ENCODE results near the gene CDIPT. TPM values are rescaled to one million over a fixed set of nuclear protein-coding genes. Genes with fewer than 3 reads are reported as not detected.
A peak's percentile ranks its signal among the peaks of the same experiment; 100 is the strongest.

The CDIPT gene
- total and polyA plus RNA-seq, 4 donors = 60.9 to 98.0 (median 72.4) TPM

DNA sequence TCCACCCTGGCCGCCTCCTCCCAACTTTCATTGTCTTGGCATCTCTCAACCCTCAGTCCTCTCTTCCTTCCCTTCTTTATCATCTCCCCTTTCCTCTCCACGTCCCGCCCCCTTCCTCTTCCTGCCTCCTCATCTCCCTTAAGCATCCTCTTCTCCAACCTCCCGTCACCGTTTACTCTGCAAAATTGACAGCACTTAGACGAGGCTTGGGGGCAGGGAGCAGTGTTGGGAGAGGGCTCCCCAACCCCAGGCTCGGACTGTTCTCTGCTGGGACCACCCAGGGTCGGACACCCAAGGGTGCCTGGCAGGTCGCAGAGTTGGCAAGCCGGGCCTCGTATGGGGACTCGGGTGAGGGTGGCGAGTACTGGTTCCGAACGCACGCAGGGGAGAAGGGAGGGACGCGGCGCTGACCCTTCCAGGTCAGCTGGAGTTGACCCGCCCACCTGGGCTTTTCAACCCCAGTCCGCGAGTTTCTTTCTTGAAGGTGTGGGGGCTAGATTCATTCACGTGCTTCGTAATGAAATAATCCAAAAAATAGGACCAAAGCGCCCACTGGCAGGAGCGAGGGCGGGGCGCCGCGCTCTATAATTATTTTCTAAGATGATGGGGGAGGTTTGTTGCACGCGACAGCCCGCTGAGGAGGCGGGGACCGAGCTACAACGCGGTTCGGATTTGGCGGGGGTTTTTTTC lies 47.8 kb downstream of the CDIPT start:
- no peaks in the 10 kb centered on the region for H3K9me3 ChIP-seq (ENCODE audit: control insufficient read depth, low read length)
- H3K27me3 ChIP-seq (ENCODE audit: control insufficient read depth in 1 of 2, insufficient read depth in 2 of 2, low read length in 1 of 2) = no peaks in the 10 kb centered on the region
- no peaks in the 10 kb centered on the region for H3K4me1 ChIP-seq (ENCODE audit: control insufficient read depth in 1 of 2, insufficient read depth in 2 of 2, low read length in 2 of 2)
- DNase-seq (peak in 1 of 2 donors; percentile 66), ATAC-seq (ENCODE audit: low FRiP score) (no peak)
- H3K27ac ChIP-seq (ENCODE audit: low read depth in 1 of 2, low read length in 2 of 2) = peak overlapping the region in 1 of 2 donors; percentile 79
- no peaks in the 10 kb centered on the region for H3K36me3 ChIP-seq (ENCODE audit: control insufficient read depth in 1 of 2, insufficient read depth in 2 of 2, low read length in 1 of 2)
- intact Hi-C loops (cut with DNase I) = loop anchor here (5.0 to 10.0 kb wide), 3 partner anchors 47 to 950 kb away; partner anchors contain the start of genes CDIPT (in 1 of the 2), CFAP119 (in 1 of the 2), HIRIP3 (in 1 of the 2) and INO80E (in 1 of the 2)
- peak overlapping the region in 1 of 2 donors; percentile 24 for H3K4me3 ChIP-seq (ENCODE audit: low read length in 2 of 2)
- WGBS, 2 donors = 4 to 5% methylated on average over 39 of the region's 39 CpGs

DNA sequence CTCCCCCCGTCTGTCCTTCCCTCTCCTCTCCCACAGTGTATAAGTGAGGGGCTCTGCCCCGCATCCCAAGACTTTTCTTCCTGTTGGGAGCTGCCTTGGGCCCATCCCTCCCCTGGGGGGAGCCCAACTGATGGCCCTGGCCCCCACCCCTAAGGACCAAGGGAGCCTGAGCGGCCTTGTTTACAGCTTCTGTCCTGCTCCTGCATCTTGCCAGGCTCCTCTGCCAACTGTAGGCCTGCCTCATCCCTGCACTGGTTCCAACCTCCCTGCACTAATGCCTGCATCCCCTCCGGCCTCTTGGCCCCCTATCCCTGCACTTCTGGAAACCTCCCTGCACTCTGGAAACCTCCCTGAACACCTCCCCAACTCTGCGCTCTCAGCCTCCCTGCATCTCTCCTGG lies 48.4 kb downstream of the CDIPT start:
- no peaks in the 10 kb centered on the region for H3K9me3 ChIP-seq (ENCODE audit: control insufficient read depth, low read length)
- DNase-seq (peak in 1 of 2 donors; percentile 47), ATAC-seq (ENCODE audit: low FRiP score) (no peak)
- 74 to 76% methylated on average over 5 of the region's 5 CpGs for WGBS, 2 donors
- no peaks in the 10 kb centered on the region for H3K27me3 ChIP-seq (ENCODE audit: control insufficient read depth in 1 of 2, insufficient read depth in 2 of 2, low read length in 1 of 2)
- H3K27ac ChIP-seq (ENCODE audit: low read depth in 1 of 2, low read length in 2 of 2) = no peak overlapping the region
- H3K4me3 ChIP-seq (ENCODE audit: low read length in 2 of 2) = no peak overlapping the region
- H3K4me1 ChIP-seq (ENCODE audit: control insufficient read depth in 1 of 2, insufficient read depth in 2 of 2, low read length in 2 of 2) = no peaks in the 10 kb centered on the region
- no peaks in the 10 kb centered on the region for H3K36me3 ChIP-seq (ENCODE audit: control insufficient read depth in 1 of 2, insufficient read depth in 2 of 2, low read length in 1 of 2)
- intact Hi-C loops (cut with DNase I) = loop anchor here in 1 of 2 donors (10.0 kb wide), 2 partner anchors 180 to 950 kb away; partner anchors contain the start of genes CFAP119, HIRIP3, INO80E and RNF40

DNA sequence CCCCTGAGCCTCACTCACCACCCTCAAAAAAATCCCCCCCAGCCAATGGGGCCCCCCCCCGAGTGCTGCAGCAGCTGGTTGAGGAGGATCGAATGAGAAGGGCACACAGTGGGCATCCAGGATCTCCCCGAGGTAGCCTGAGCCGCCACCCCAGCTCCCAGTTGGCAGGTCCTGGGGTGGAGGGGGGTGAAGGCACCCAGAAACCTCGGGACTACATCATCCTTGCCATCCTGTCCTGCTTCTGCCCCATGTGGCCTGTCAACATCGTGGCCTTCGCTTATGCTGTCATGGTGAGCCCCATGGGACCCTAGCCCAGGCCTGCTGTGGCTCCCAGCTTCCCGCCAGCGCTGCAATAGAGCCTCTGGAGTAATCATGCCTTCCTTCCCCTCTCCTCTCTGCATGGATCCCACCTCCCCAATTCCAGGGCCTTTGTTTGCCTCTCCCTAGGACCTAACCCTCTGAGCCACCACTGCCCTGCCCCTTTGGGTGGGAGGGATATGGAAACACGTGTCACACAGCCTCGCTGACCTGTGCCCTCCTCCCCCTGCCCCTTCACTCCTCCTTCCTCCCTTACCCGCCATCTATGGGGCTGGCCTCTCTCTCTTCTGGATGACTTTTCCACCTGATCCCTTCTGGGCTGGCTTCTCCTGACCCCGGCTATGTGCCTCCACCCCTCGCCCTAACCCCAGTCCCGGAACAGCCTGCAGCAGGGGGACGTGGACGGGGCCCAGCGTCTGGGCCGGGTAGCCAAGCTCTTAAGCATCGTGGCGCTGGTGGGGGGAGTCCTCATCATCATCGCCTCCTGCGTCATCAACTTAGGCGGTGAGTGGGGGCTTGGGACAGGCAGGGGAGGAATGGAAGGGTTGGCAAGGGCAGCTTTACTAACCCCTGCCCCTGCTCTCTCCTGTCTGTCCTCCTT lies 49.1 kb downstream of the CDIPT start:
- H3K36me3 ChIP-seq (ENCODE audit: control insufficient read depth in 1 of 2, insufficient read depth in 2 of 2, low read length in 1 of 2) = no peaks in the 10 kb centered on the region
- 54 to 62% methylated on average over 22 to 24 of the region's 24 CpGs for WGBS, 2 donors
- H3K9me3 ChIP-seq (ENCODE audit: control insufficient read depth, low read length) = no peaks in the 10 kb centered on the region
- intact Hi-C loops (cut with DNase I) = loop anchor here in 1 of 2 donors (10.0 kb wide), 2 partner anchors 181 to 951 kb away; partner anchors contain the start of genes CFAP119, HIRIP3, INO80E and RNF40
- DNase-seq = peak in 1 of 2 donors; percentile 53
- no peaks in the 10 kb centered on the region for H3K27me3 ChIP-seq (ENCODE audit: control insufficient read depth in 1 of 2, insufficient read depth in 2 of 2, low read length in 1 of 2)
- no peak overlapping the region for H3K4me3 ChIP-seq (ENCODE audit: low read length in 2 of 2)
- H3K27ac ChIP-seq (ENCODE audit: low read depth in 1 of 2, low read length in 2 of 2) = no peak overlapping the region
- no peaks in the 10 kb centered on the region for H3K4me1 ChIP-seq (ENCODE audit: control insufficient read depth in 1 of 2, insufficient read depth in 2 of 2, low read length in 2 of 2)
- ATAC-seq (ENCODE audit: low FRiP score) = no peak

DNA sequence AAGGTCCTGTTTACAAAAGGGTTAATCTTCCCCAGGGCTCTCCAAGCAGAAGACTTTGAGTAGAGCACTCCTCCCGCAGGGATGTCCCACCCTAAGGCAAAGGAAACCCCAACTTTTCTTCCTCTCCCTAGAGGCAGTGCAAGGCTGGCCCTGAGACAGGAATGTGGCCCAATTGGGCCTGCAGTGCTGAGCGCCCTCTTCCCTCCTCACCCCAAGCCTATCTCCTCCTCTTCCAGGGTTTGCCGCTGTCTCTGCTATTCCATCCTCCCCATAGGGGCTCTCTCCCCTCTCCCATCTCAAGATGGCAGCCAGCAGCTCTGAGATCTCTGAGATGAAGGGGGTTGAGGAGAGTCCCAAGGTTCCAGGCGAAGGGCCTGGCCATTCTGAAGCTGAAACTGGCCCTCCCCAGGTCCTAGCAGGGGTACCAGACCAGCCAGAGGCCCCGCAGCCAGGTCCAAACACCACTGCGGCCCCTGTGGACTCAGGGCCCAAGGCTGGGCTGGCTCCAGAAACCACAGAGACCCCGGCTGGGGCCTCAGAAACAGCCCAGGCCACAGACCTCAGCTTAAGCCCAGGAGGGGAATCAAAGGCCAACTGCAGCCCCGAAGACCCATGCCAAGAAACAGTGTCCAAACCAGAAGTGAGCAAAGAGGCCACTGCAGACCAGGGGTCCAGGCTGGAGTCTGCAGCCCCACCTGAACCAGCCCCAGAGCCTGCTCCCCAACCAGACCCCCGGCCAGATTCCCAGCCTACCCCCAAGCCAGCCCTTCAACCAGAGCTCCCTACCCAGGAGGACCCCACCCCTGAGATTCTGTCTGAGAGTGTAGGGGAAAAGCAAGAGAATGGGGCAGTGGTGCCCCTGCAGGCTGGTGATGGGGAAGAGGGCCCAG lies 50.0 kb downstream of the CDIPT start:
- H3K27ac ChIP-seq (ENCODE audit: low read depth in 1 of 2, low read length in 2 of 2) = peak overlapping the region in 1 of 2 donors; percentile 75
- no peaks in the 10 kb centered on the region for H3K27me3 ChIP-seq (ENCODE audit: control insufficient read depth in 1 of 2, insufficient read depth in 2 of 2, low read length in 1 of 2)
- no peaks in the 10 kb centered on the region for H3K4me1 ChIP-seq (ENCODE audit: control insufficient read depth in 1 of 2, insufficient read depth in 2 of 2, low read length in 2 of 2)
- H3K36me3 ChIP-seq (ENCODE audit: control insufficient read depth in 1 of 2, insufficient read depth in 2 of 2, low read length in 1 of 2) = no peaks in the 10 kb centered on the region
- intact Hi-C loops (cut with DNase I) = loop anchor here in 1 of 2 donors (10.0 kb wide), 2 partner anchors 182 to 952 kb away; partner anchors contain the start of genes CFAP119, HIRIP3, INO80E and RNF40
- no peak for ATAC-seq (ENCODE audit: low FRiP score)
- WGBS, 2 donors = 23 to 26% methylated on average over 9 of the region's 9 CpGs
- no peaks in the 10 kb centered on the region for H3K9me3 ChIP-seq (ENCODE audit: control insufficient read depth, low read length)
- H3K4me3 ChIP-seq (ENCODE audit: low read length in 2 of 2) = peak overlapping the region in 1 of 2 donors; percentile 47
- no peak for DNase-seq

DNA sequence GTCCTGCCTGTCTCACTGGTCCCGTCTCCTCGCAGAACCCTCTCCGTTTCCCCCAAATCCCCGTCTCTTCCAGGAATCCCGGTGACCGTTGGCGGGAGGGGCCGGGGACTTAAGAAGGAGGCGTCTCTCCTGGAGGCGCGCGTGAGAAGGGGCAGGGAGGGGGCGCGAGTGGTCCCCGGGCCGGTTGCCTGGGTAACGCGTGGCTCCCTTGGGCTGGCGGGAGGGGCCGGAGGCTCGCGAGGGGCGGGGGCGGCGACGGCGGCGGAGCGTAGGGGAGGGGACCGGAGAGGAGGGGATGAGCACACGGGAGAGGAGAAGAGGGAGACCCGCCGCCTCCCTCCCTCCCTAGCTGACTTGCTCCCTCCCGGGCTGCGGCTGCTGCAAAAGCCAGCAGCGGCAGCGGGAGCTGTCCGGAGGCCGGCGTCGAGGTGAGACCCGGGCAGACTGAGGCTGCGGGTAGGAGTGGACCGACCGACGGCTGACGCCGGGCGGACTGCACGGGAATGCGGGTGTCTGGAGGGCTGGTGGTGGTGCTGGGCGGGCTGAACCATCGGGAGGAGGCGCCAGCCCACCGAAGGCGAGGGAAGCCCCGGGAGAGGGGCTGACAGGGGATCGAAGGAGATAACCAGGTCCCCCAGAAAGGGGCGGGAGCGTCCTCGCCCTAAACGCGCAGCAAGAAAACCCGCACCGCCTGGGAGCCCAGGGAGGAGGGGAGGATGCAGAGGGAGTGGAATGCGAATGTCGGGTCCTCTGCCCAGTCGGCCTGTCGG lies 50.9 kb downstream of the CDIPT start, which contains the start of gene PRRT2:
Gene PRRT2, plus strand, starts transcription at position 298 of the 770 bp plus-strand sequence. CDS start 862 bp downstream, outside the sequence.
- Histone ChIP-seq H3K27me3 (ENCODE audit: control insufficient read depth in 1 of 2, insufficient read depth in 2 of 2, low read length in 1 of 2) (no peaks in the 10 kb centered on the region), H3K36me3 (ENCODE audit: control insufficient read depth in 1 of 2, insufficient read depth in 2 of 2, low read length in 1 of 2) (no peaks in the 10 kb centered on the region), H3K9me3 (ENCODE audit: control insufficient read depth, low read length) (no peaks in the 10 kb centered on the region), H3K4me3 (ENCODE audit: low read length in 2 of 2) (peak within 1 kb of the TSS; percentile 47 to 57), H3K4me1 (ENCODE audit: control insufficient read depth in 1 of 2, insufficient read depth in 2 of 2, low read length in 2 of 2) (no peaks in the 10 kb centered on the region), H3K27ac (ENCODE audit: low read depth in 1 of 2, low read length in 2 of 2) (peak within 1 kb of the TSS; percentile 38 to 92)
- intact Hi-C loops (cut with DNase I) = loop anchor here in 1 of 2 donors (10.0 kb wide), 2 partner anchors 183 to 953 kb away; partner anchors contain the start of genes CFAP119, HIRIP3, INO80E and RNF40
- DNase-seq = peak; percentile 82 to 89
- ATAC-seq (ENCODE audit: low FRiP score) = peak; percentile 47
- 0 to 1% methylated on average over 57 to 69 of the region's 69 CpGs for WGBS, 2 donors

DNA sequence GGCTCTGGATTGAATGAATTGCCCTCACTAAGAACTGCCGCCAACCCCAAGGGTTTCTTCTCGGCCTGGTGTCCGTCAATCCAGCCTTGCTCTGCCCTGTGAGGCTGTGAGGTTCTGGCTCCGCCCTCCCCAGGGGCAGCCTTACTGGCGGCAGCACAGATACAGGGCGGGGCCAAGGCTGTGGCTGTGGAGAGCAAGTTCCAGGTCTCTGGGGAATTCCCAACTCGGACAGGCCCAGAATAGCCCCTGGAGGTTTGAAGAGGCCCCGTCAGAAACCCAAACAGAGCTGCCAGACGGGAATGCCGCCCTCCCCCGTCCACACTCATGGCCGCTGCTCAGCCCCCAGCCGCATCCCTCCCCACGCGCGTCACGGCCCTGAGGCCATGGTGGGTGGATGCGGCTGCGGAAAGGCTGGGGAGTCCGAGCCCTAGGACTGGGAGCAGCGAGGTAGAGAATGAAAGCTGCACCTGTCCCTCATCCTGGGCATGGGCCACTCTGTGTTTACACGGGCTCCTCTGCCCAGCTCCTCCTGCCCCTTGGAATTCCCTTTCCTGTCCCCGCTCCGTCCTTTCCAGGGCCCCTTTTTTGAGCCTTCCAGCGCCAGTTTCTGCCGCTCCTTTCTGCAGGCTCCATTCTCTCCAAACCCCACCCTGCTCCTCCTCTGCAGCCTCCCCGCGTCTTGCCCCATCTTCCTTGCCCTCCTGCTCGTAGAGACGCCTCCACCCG lies 51.7 kb downstream of the CDIPT start:
- H3K9me3 ChIP-seq (ENCODE audit: control insufficient read depth, low read length) = no peaks in the 10 kb centered on the region
- peak overlapping the region; percentile 38 to 92 for H3K27ac ChIP-seq (ENCODE audit: low read depth in 1 of 2, low read length in 2 of 2)
- ATAC-seq (ENCODE audit: low FRiP score) (peak; percentile 84), DNase-seq (peak; percentile 97 to 98)
- H3K27me3 ChIP-seq (ENCODE audit: control insufficient read depth in 1 of 2, insufficient read depth in 2 of 2, low read length in 1 of 2) = no peaks in the 10 kb centered on the region
- WGBS, 2 donors = 0% methylated on average over 24 to 31 of the region's 31 CpGs
- intact Hi-C loops (cut with DNase I) = loop anchor here in 1 of 2 donors (10.0 kb wide), 2 partner anchors 183 to 953 kb away; partner anchors contain the start of genes CFAP119, HIRIP3, INO80E and RNF40
- H3K36me3 ChIP-seq (ENCODE audit: control insufficient read depth in 1 of 2, insufficient read depth in 2 of 2, low read length in 1 of 2) = no peaks in the 10 kb centered on the region
- peak overlapping the region; percentile 47 to 57 for H3K4me3 ChIP-seq (ENCODE audit: low read length in 2 of 2)
- no peaks in the 10 kb centered on the region for H3K4me1 ChIP-seq (ENCODE audit: control insufficient read depth in 1 of 2, insufficient read depth in 2 of 2, low read length in 2 of 2)

DNA sequence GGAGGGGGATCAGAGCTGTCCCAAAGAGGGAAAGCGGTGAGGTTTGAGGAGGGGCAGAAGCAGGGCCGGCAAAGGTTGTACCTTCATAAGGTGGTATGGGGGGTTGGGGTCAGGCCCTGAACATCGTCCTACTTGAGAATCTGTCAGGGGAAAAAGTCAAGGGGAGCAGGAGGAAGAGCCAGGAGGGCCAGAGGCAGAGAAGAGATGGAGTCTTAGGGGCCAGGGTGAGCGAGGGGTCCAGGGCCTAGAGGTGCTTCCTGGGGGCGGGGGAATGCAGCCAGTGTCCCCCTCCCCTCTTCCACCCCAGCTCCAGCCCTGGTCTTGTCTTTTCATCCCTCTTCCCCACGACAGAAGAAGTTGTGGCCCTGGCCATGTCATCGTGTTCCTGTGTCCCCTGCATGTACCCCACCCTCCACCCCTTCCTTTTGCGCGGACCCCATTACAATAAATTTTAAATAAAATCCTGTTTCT lies 52.3 kb downstream of the CDIPT start:
- no peaks in the 10 kb centered on the region for H3K27me3 ChIP-seq (ENCODE audit: control insufficient read depth in 1 of 2, insufficient read depth in 2 of 2, low read length in 1 of 2)
- peak overlapping the region; percentile 20 to 59 for H3K27ac ChIP-seq (ENCODE audit: low read depth in 1 of 2, low read length in 2 of 2)
- 7 to 9% methylated on average over 9 of the region's 9 CpGs for WGBS, 2 donors
- intact Hi-C loops (cut with DNase I) = loop anchor here in 1 of 2 donors (10.0 kb wide), 2 partner anchors 184 to 954 kb away; partner anchors contain the start of genes CFAP119, HIRIP3, INO80E and RNF40
- H3K4me3 ChIP-seq (ENCODE audit: low read length in 2 of 2) = no peak overlapping the region
- H3K36me3 ChIP-seq (ENCODE audit: control insufficient read depth in 1 of 2, insufficient read depth in 2 of 2, low read length in 1 of 2) = no peaks in the 10 kb centered on the region
- H3K4me1 ChIP-seq (ENCODE audit: control insufficient read depth in 1 of 2, insufficient read depth in 2 of 2, low read length in 2 of 2) = no peaks in the 10 kb centered on the region
- ATAC-seq (ENCODE audit: low FRiP score) (no peak), DNase-seq (no peak)
- H3K9me3 ChIP-seq (ENCODE audit: control insufficient read depth, low read length) = no peaks in the 10 kb centered on the region

All from aorta (tissue), 5 donors.